Effector CD8-positive, alpha-beta T cell (primary cell): ENCODE results near the gene CH25H.
"Not testable (repeated sequence)": the region's sequence is repeated elsewhere in the genome, so short reads cannot be mapped to it uniquely, and the experiment has no call there.

Source experiments
- DNase-seq: peaks from one replicate; lab custom pipeline; 2025; lab: John Stamatoyannopoulos, UW

CH25H gene

DNA sequence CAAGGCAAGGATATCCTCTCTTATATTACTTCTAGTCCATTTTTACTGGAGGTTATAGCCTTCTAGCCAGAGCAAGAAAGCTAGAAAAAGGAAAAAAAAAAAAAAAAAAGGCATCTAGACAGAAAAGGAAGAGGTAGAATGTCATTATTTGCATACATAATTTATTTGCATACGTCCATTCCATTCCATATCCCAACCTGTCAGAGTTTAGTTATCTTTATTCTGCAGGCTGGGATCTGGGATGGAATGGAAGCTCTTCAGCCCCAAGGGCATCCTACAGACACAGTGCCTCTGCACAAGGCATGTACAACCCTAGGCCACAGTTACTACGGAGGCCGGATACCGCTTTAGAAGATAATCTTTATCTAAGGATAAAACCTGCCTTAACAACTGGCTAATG, 9.6 kb downstream of the CH25H start:
- no peak for DNase-seq

DNA sequence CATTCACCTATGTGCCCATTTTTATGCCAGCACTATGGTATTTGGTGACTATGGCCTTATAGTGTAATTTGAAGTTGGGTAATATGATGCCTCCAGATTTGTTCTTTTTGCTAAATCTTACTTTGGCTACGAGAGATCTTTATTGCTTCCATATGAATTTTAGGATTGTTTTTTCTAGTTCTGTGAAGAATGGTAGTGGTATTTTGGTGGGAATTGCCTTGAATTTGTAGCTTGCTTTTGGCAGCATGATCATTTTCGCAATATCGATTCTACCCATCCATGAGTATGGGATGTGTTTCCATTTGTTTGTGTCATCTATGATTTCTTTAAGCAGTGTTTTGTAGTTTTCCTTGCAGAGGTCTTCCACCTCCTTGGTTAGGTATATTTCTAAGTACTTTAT, 15.8 kb downstream of the CH25H start:
- not testable (repeated sequence) for DNase-seq

DNA sequence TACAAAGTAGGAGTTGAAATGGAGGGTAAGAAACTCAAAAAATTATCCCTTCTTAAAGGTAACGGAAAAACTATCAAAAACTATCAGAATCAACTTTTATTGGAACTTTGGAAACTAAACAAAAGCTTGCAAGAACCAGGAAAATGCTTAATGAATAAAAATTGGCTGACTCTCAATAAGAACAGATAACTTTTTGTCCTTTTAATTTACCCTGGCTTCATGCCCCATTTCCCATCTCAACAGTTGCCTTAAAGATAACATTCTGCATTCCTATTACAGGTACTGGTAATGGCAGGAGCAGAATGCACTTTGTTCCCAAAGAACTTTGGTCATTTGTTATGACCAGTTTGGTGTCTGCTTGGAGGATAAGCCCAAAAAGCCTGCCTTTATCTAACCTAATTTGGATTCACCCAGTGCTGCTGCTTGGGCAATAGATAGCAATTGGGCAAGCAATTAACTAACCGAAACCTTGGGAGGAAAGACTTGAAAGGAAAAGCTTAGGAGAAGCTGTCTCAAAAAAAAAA, 17.8 kb downstream of the CH25H start:
- DNase-seq = no peak

DNA sequence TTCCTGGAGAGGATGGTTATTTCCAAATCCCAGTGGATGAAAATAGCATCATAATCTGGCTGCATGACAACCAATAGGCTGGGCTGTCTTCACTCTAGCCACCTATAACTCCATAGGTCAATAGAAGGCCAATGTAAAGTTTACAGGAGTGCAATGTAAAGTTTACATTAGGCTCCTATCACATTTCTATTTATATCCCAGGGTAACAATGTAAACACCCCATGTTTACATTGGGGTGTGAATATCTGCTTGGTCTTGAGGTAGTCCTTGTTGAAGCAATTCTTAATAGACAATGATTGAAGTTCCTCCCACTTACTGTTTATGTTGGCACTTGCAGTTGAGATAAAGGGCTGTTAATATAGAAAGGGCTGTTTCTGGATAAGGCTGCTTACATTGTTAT, 21.5 kb downstream of the CH25H start:
- no peak for DNase-seq

DNA sequence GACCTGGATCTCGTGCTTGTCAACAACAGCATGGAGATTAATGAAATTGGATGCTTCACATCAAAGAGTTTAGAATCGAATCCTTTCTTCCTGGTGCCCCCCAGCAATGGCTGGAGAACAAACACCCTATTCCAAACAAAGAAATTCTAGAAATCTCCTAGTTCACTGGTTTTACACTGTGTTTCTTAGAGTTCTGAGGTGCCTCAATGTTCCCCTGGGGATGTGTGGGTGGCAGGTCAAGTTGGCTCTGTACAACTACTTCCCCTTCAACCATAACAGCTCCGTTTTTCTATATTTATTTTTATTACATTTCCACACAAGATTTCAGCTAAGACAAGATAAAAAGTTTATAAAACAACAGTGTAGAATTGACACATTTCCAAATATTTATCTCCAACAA, 22.5 kb downstream of the CH25H start:
- DNase-seq = no peak

DNA sequence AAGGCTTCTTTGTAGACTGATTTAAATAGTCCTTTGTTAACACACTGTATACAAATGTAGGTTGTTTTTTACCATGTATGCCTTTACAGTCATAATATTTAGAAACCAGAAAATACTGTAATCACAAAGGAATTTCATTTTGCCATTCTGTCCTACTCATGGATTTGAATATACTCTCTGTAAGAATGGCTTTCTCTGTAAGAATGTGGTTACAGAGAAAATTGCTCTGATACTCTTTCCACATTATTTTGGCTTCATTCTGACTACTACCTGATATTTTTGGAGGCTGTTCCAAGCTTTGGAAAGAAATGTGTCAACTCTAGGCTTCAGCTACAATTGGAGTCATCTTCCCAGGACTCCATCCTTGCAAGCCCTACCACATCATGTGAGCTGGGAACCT, 23.5 kb downstream of the CH25H start:
- DNase-seq = no peak

DNA sequence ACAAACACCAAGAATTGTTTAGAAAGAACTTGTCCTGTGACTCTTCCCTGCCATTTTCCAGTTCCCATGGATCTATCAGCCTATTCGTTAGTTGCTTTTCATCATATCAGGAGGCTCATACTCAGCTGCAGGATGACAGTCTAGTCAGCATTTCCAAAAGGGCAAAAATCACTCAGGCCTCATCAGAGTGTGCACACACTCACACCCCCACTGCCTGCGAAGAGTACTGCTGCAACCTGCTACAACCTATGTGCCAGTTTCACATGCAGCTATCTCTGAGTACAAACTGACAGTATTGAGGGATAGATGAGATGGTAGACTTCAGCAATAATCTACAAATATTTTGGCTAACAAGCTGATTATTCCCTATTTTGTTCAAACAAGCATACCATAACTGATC, 24.2 kb downstream of the CH25H start:
- no peak for DNase-seq

DNA sequence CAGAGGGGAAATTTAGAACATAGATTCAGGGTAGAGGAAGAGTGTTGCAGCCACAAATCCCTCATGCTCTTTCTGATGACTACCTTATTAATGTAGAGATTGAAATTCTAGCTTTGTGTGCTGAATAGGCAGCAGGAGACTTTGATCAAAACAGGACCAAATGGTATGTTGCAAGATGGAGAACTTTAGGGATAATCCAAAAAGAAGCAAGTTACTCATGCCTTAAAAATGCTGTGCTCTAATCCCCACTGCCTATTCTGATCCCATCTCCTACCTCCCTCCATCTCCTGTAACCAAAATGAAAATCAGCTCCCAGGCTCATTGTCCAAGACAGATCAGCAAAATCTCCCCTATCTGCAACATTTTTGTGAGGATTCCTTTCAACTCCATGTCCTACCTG, 31.3 kb downstream of the CH25H start:
- no peak for DNase-seq

DNA sequence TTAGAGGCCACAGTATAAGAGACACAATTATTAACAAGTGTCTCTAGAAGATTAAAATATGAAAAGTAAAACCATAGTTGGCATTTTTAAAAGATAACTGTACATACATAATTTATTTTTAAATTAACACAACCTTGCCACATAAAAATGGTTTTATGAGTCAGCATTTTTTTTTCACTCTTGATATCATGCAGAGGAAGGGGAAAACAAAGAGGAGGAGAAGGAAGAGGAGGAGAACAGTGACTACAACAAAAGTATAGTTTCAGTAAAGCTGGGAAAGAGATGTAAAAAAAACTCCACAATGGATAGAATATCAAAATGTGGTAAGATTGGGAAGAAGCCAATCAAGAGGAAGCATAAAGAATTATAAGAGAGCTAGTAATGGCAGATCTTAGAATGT, 34.0 kb downstream of the CH25H start:
- DNase-seq = no peak

DNA sequence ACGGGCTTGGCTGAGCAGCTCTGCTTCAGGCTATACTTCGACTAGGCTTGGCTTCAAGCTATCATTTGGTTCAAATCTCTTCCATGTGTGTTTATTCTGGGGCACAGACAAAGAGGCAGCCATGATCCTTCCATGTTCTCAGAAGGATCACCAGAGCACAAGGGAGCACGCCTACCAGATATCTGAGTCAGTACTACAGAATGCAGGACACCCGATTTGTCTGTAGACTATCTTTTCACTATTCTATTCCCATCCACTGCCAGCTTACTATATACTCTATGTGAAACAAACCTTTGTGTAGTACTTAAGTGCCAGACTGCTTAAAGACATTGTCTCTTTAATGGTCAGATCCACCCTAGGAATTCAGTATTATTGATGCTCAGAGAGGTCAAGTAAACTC, 35.1 kb downstream of the CH25H start:
- DNase-seq = no peak

DNA sequence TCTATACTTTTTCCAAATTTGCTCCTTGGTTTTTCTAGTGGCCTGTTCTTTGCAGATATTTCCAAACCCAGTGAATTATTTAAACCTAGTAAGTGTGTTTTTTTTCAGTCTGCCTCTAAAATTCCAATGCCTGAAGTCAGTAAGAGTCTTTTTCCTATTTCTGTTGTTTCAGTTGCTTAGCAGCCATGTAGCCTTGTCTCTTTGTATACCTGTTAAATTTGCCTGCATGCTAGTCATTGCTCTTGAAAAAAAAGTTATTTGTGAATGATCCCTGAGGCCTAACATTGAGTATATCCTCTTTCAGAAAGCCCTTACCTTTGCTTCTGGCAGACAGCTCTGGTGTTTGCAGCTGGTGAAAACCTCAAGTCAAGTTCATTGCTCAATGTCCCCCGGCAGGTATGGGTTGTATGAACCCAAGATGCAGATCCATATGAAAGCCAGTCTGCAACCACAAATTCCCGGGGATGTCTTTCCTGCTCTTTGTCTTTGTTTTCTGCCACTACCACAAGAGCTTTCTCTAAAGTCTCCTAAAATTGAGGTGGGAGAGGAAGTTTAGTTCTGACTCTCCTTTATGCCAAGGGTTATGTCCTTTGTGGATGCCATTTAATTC, 35.7 kb downstream of the CH25H start:
- no peak for DNase-seq

DNA sequence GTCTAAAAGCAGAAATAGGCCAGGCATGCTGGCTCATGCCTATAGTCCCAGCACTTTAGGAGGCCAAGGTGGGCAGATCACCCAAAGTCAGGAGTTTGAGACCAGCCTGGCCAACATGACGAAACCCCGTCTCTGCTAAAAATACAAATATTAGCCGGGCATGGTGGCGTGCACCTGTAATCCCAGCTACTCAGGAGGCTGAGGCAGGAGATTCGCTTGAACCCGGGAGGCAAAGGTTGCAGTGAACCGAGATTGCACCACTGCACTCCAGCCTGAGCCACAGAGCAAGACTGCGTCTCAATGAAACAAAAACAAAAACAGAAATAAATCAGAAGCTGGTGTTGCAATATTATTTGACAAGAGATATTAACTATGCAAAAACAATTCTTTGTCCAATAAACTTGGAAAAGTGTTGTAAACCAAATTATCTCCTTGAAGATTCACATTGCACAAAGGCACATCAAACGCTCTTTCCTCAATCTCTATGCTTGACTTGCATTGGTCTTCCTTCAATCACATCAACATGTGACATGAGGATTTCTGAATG, 38.7 kb downstream of the CH25H start:
- not testable (repeated sequence) for DNase-seq

DNA sequence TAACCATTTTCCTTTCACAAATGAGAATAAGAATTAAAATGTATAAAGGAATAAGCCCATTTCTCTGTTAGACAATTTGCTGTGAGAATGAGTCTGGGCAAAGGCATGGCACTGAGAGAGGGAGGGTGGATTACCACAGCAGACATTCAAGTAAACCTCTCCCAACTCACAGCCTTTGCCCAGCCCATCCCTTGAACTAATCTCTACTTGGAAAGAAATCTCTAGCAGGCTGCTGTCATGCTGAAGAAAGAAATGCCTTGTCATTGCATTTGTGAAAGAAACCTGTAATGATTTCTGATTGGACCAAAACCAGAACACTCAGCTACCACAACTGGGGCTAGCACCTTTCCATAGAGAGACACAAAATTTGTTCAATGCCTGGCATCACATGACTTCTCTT, 39.2 kb downstream of the CH25H start:
- no peak for DNase-seq

DNA sequence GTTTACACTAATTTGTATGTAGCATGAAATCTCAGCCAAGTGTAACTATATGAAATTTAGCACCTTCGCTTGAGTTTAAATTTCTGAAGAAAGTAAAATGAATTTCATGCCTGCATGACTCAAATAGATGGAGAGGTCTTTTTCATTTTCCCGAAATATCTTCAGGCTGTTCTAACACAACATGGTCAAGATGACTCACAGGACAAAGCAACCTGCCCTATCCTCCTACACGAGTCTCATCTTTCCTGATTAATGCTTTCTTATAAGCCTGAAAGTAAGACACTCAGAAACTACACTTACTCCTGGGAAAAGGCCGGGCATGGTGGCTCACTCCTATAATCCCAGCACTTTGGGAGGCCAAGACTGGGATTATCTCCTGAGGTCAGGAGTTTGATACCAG, 41.2 kb downstream of the CH25H start:
- no peak for DNase-seq

DNA sequence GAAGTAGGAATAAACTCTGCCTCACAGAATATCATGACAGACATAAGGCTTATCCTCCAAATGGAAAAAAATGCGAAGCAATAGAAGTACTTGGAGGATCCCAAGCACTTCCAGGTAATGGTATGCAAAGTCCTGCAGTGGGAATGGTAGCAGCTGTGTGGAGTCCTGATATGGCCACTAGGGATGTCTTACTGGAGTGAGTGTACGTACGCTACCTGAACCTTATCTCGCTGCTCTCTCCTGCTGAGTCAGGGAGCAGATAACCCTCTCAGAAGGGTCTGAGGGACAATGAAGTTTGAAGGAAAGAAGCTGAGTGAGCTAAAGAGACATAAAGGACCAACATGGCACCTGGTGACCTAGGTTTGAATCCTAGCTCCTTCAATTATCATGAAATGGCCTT, 42.2 kb downstream of the CH25H start:
- no peak for DNase-seq

DNA sequence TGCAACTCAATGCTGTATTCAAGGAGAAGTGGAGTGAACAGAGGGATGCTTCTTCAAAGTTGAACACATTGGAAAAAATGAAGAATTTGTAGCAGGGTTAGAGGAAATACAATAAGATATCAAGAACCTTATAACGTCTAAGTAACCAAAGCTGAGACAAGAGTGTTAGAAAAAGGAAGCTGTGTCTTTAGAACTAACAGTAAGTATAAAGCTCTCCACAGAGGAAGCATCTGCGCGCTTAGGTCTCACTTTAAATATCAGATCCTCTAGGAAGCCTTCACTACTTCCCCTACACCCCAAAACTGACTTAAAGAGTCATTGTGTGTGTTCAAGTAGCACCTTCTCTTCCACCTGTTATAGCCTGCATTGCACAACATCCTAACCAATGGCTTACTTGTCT, 43.0 kb downstream of the CH25H start:
- no peak for DNase-seq

DNA sequence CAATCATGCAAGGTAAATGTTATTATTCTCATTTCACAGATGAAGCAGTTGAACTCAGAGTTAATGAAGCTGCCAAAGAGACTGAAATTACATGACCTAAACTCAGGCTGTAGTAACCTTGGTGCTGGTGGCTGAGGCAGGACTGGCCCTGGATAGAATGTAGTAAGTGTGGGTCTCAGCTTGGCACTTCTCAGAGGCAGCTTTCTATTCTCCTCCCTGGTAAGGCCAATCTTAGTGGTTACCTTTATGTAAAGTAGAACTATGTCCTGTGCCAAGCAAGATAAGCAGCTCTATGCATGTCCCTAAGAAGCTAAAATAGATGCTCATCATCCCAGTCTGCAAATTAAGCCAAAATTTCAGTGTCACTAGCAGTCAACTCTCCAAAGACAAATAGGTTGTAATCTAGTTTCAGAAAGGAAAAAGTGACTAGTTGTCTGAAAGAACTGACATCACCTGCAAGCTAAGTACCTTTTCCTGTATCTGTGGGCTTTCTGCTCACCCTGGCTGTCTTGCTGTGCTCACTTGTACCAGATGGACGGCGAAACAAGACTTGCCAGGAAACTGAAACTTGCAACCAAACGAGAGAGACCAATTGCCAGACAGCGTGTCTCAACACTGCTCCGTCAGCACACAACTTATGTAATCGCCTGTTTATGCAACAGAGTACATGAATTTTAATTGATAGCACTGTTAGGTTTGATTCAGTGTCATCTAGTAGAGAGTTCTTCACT, 43.7 kb downstream of the CH25H start:
- no peak for DNase-seq

DNA sequence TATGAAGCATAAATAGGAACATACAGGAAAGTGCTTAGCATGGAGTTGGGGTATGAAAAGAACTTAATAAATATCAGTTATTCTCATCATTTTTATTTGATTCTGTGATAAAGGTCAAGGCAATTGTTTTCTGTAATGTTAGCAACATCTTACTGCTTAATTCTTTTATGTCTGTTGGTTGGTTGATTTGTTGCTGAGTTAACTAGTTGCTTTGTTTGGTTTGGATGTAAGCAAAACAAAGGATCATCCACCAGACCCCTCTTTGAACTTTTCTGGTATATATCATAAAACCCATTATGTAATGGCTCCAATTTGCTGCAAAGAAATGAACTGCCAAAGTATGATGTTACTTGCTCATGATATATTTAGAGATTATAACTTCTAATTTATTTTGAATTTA, 44.5 kb downstream of the CH25H start:
- DNase-seq = no peak

DNA sequence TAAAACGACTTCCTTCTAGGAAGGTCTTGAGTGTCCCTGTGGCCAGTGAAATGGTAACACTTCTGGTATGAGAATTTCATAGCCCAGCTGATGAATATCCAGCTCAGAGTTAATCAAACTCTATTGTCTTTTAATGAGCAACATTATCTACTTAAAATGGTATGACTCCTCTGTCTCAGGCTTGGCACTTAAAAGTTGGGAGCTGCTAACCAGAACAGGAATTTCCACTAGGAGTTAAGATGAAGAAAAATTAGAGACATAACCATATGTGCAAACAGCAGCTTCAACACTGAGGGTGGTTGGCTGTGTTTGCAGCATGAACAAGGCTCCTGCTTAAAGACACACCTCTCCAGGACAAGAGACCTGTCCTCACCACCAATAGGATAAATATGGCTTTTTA, 46.8 kb downstream of the CH25H start:
- no peak for DNase-seq

DNA sequence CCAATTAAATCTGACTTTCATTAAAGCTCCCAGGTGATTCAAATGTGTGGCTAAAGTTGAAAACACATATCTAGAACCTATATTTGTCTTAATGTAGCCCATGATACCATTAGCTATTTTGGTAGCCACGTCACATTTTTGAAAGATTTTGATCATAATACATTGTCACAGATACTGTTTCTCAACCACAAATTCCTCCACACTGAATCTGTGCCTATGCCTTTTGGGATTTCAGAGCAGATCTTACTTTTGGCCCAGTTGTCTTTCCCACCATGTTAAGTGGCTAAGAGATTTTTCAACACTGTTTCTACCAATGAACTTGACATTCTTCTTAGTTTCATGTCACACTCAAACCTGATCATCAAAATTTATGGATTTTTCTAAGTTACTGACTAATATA, 47.4 kb downstream of the CH25H start:
- DNase-seq = no peak

DNA sequence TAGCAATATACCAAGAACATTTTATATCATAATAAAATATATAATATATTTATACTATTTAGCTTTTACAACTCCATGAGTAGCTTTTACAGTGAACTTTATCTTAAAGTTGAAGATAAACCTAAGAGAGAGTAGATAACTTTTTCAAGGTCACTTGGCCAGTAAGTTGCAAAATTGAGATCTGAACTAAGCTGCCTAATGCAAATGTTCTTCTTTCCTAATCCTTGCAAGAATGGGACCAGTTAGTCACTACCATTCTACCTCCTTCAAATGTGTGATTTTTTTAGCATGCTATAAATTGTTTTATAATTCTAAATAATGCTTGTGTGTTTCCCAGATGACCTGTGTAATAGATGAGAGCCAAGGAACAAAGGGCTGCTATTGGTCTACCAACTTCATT, 47.8 kb downstream of the CH25H start:
- DNase-seq = no peak

DNA sequence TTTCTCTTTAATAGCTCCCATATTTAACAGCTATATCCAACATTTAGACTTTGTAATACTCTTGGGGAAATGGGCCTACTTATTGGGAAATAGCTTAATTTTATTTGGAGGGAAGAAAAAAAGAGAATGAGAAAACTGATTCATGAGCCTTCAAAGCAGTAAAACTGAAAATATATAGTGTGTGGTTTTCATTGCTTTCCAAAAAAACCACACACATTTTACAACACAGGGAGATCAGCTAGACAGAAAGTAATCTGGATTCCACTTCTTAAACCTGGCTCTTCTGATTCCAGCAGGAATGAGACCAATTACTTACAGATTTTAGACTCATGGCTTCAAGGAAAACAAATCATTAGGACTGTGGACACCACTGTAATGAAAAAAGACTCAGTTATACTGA, 48.7 kb downstream of the CH25H start:
- no peak for DNase-seq

DNA sequence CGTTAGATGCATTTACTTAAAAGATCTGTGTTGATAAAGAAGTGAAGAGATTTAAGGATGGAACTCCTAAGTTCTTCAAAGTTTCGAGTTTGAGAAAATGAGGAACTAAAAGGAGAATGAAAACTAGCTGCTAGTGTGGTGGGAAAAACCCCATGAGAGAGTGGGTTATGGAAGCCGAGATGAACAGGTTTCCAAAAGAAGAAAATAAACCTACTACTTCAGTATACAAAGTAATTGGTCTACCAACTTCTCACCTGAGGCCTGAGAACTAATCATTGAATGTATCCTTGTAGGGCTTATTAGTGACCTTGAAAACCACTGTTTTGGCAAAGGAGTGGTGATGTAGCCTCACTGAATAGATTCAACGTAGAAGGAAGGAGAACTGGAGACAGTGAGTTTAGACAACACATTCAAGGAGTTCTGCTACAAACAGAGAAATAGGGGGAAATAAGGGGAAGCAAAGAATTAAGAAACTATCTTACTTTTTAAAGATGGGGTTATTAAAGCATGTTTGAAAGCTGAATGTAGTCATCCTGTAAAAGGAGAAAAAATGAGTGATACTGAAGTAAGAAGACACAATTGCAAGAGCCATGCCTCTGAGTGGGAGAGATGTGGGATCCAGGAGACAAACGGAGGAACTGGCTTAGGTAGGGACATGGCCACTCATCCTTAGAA, 50.8 kb downstream of the CH25H start:
- no peak for DNase-seq
